Sigmoid colon (tissue), 7 donors: Measurements from ENCODE around the gene MYO19. TPM values are rescaled to one million over a fixed set of nuclear protein-coding genes. Genes with fewer than 3 reads are reported as not detected.

Experiments used
- DNase-seq: peaks from one replicate; pipeline ENCODE4 v3.0.0-alpha.2; 2019
- H3K27ac ChIP-seq, 4 donors: fragments of 200-600 bp; sonication (generic); one replicate each; pipeline ENCODE4 v1.5.1; 2016 to 2019; ENCODE audit warnings: mild to moderate bottlenecking in 1 of 4
- H3K27me3 ChIP-seq, 3 donors: fragments of 200-600 bp; sonication (generic); one replicate each; pipeline ENCODE4 v1.5.1; 2019; ENCODE audit warnings: mild to moderate bottlenecking in 1 of 3
- H3K36me3 ChIP-seq, 4 donors: fragments of 200-600 bp; sonication (generic); one replicate each; pipeline ENCODE4 v1.5.1; 2016 to 2019
- H3K4me1 ChIP-seq, 4 donors: fragments of 200-600 bp; sonication (generic); one replicate each; pipeline ENCODE4 v1.5.1; 2017 to 2019
- H3K4me3 ChIP-seq, 4 donors: fragments of 200-600 bp; sonication (generic); one replicate each; pipeline ENCODE4 v1.5.1; 2017 to 2019; ENCODE audit warnings: mild to moderate bottlenecking in 2 of 4, moderate library complexity in 1 of 4
- H3K9me3 ChIP-seq, 4 donors: fragments of 200-600 bp in 3 of 4; sonication (generic) in 3 of 4; one replicate each; pipeline versions ENCODE4 v1.5.1 to v1.6.1; 2013 to 2019
- EP300 ChIP-seq, 4 donors: sonication (generic); formaldehyde crosslinking; IDR thresholded peaks; one replicate each; pipeline ENCODE4 v1.6.1; 2017; ENCODE audit warnings: antibody characterized with exemption in 4 of 4
- POLR2A ChIP-seq, 2 donors: fragments of 450-650 bp; IDR thresholded peaks; one replicate each; pipeline ENCODE4 v1.6.1; 2016; ENCODE audit warnings: antibody characterized with exemption in 2 of 2, mild to moderate bottlenecking in 2 of 2, moderate library complexity in 2 of 2
- POLR2AphosphoS5 ChIP-seq, 4 donors: sonication (generic); formaldehyde crosslinking; IDR thresholded peaks; one replicate each; pipeline ENCODE4 v1.6.1; 2017; ENCODE audit warnings: antibody characterized with exemption in 4 of 4
- WGBS, 2 donors: extraction: QIAGEN DNeasy Blood & Tissue Kit; methylation state at CpG; one replicate each; pipeline ENCODE4 v1.1.7; 2013; 5-methylcytosine and 5-hydroxymethylcytosine counted together
- intact Hi-C: fragments of 100-400 bp; cut with DNase I; formaldehyde crosslinking; loops from one replicate; pipeline ENCODE4 v1.15.1; 2023
- polyA plus RNA-seq, 3 donors: library from polyadenylated mRNA; stranded (reverse); fragments of 200-250 nt; gene quantifications; one replicate each; pipeline ENCODE4 v1.2.3, GENCODE V29; 2013
- total RNA-seq, 4 donors: library from RNA; depleted of rRNA; stranded (reverse); fragments of >200 nt; gene quantifications; one replicate each; pipeline ENCODE4 v1.1.0, GENCODE V29; 2016
- TF ChIP-seq, protein P1 (sequence below), 4 experiments: fragments of 450-650 bp in 3 of 4; fragments of 200-600 bp in 1 of 4; IDR thresholded peaks; one replicate each; pipeline ENCODE4 v1.5.1; 2016 to 2019; ENCODE audit warnings: antibody characterized with exemption in 4 of 4, mild to moderate bottlenecking in 3 of 4, moderate library complexity in 2 of 4
- donor health status: healthy with polysubstance abuse.
- donor health status: Bipolar disorder and iron deficiency.
- donor health status: healthy.

Gene MYO19
- total and polyA plus RNA-seq, 7 donors: 19.2 to 67.2 (median 57.8) TPM

- no peak for DNase-seq
- H3K4me3 ChIP-seq: no peak overlapping the region
- no peaks in the 10 kb centered on the region for H3K27me3 ChIP-seq
- TF ChIP-seq, protein P1, sequence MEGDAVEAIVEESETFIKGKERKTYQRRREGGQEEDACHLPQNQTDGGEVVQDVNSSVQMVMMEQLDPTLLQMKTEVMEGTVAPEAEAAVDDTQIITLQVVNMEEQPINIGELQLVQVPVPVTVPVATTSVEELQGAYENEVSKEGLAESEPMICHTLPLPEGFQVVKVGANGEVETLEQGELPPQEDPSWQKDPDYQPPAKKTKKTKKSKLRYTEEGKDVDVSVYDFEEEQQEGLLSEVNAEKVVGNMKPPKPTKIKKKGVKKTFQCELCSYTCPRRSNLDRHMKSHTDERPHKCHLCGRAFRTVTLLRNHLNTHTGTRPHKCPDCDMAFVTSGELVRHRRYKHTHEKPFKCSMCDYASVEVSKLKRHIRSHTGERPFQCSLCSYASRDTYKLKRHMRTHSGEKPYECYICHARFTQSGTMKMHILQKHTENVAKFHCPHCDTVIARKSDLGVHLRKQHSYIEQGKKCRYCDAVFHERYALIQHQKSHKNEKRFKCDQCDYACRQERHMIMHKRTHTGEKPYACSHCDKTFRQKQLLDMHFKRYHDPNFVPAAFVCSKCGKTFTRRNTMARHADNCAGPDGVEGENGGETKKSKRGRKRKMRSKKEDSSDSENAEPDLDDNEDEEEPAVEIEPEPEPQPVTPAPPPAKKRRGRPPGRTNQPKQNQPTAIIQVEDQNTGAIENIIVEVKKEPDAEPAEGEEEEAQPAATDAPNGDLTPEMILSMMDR (IDR thresholded peaks at IDR 0.05): no peak
- TF ChIP-seq POLR2AphosphoS5 (IDR thresholded peaks at IDR 0.05) (no peak), POLR2A (IDR thresholded peaks at IDR 0.05) (no peak), EP300 (IDR thresholded peaks at IDR 0.05) (no peak)
- WGBS, 2 donors: 97% methylated on average over 12 of the region's 12 CpGs
- H3K27ac ChIP-seq: no peak overlapping the region
- intact Hi-C loops: no loop called here
- peaks cover 12 to 77% (median 30%) of the 10 kb centered on the region in 4 donors for H3K36me3 ChIP-seq
- no peaks in the 10 kb centered on the region for H3K9me3 ChIP-seq
- no peaks in the 10 kb centered on the region for H3K4me1 ChIP-seq
These were observed 40.4 kb upstream of the MYO19 start for GRCh38 chr17:36575028-36575427.

DNA sequence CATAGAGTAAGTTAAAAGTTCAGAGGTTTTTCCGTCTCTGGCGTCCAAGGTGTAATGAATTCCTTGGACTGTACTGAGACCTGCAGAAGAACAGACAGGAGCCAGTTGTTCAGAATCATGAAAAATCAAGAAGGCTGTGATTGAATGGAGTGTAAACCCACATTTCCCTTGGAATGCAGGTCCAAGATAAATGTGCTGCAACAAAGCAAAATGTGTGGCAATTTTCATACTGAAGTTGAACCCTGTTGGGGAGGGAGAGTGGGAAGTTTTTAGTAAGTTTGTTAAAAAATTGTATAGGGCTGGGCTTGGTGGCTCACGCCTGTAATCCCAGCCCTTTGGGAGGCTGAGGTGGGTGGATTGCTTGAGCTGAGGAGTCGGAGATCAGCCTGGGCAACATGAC, 31.4 kb upstream of the MYO19 start:
- Histone ChIP-seq H3K27me3 (no peaks in the 10 kb centered on the region), H3K36me3 (peaks cover 16 to 94% (median 33%) of the 10 kb centered on the region in 4 donors), H3K27ac (no peak overlapping the region), H3K4me3 (no peak overlapping the region), H3K4me1 (no peaks in the 10 kb centered on the region), H3K9me3 (no peaks in the 10 kb centered on the region)
- no peak for DNase-seq
- intact Hi-C loops: no loop called here
- TF ChIP-seq POLR2A (IDR thresholded peaks at IDR 0.05): no peak
- TF ChIP-seq, protein P1 (IDR thresholded peaks at IDR 0.05): no peak
- no peak for TF ChIP-seq EP300 (IDR thresholded peaks at IDR 0.05)
- TF ChIP-seq POLR2AphosphoS5 (IDR thresholded peaks at IDR 0.05): no peak
- WGBS, 2 donors: 96% methylated on average over 4 of the region's 4 CpGs

DNA sequence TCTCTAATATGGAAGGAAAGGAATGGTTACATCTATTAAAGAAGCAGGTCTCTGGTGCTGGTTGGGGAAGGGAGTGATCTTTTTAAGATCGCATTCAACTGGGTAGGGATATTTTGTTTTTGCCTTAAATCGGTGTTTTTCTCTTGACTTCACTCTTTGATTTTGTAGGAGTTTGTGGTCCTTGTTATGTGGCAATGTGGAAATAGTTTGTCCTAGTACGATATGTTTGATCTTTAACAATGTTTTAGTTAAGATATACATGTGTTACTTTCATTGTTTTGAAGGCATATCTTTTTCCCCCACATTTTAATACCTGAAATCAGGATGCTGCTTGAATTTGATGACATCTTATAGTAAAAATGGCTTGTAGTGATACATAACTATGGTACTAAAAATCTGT, 18.8 kb upstream of the MYO19 start:
- intact Hi-C loops: no loop called here
- Histone ChIP-seq H3K36me3 (peaks cover under 1 to 39% (median 20%) of the 10 kb centered on the region in 4 donors), H3K4me1 (peaks cover 0 to 57% (median 38%) of the 10 kb centered on the region in 4 donors), H3K27me3 (no peaks in the 10 kb centered on the region), H3K27ac (no peak overlapping the region), H3K4me3 (no peak overlapping the region), H3K9me3 (no peaks in the 10 kb centered on the region)
- no peak for TF ChIP-seq POLR2AphosphoS5 (IDR thresholded peaks at IDR 0.05)
- TF ChIP-seq EP300 (IDR thresholded peaks at IDR 0.05): no peak
- no peak for TF ChIP-seq POLR2A (IDR thresholded peaks at IDR 0.05)
- TF ChIP-seq, protein P1 (IDR thresholded peaks at IDR 0.05): no peak
- DNase-seq: no peak
- 72 to 91% methylated on average over 3 of the region's 3 CpGs for WGBS, 2 donors

DNA sequence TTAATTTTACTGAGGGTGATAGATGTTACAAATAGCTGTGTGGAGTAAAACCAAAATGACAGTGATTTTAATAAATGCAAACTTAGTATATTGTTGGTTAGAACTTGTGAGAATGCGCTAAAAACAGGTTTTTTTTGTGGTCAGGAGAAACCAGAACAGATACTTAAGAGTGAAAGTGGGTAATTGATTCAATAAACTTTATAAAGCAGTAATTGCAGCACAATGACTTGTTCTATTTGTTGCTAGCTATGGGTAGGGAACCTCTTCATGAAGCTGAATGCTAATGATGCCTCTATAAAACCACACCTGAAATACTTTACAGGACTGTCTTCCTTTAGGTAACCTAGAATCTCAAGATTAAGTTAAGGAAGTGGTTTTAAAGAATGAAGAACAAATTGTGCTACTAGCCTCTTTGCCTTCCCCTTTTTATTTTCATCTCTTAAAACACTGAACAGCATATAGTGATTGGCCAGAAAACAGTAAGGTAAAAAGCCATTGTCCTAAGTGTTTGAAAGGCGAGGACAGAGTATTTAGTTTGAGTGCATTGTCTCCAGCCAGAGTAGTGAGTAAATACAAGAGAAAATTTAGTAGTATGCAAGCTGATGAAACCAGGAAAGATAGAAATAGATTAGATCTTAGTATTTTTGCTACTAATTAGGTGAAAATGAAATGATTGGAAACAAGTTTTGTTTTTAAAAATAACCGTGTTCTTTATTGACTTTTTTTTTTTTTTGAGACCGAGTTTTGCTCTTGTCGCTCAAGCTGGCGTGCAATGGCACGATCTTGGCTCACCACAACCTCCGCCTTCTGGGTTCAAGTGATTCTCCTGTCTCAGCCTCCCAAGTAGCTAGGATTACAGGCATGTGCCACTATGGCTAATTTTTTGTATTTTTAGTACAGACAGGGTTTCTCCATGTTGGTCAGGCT, 16.1 kb upstream of the MYO19 start:
- no peaks in the 10 kb centered on the region for H3K27me3 ChIP-seq
- no peaks in the 10 kb centered on the region for H3K9me3 ChIP-seq
- H3K4me3 ChIP-seq: no peak overlapping the region
- no peak for DNase-seq
- no peak overlapping the region for H3K27ac ChIP-seq
- intact Hi-C loops: no loop called here
- WGBS, 2 donors: 66 to 68% methylated on average over 8 of the region's 8 CpGs
- no peak for TF ChIP-seq POLR2A (IDR thresholded peaks at IDR 0.05)
- no peak for TF ChIP-seq EP300 (IDR thresholded peaks at IDR 0.05)
- no peak for TF ChIP-seq POLR2AphosphoS5 (IDR thresholded peaks at IDR 0.05)
- TF ChIP-seq, protein P1 (IDR thresholded peaks at IDR 0.05): no peak
- peaks cover 0 to 83% (median 62%) of the 10 kb centered on the region in 4 donors for H3K4me1 ChIP-seq
- H3K36me3 ChIP-seq: peaks cover 0 to 12% (median 5%) of the 10 kb centered on the region in 4 donors
